NCI-H69 (cell line): Measurements from ENCODE around the gene SP100.
"Not testable (repeated sequence)": the region's sequence is repeated elsewhere in the genome, so short reads cannot be mapped to it uniquely, and the experiment has no call there.

Experiments used
- DNase-seq: peaks from one replicate; lab custom pipeline; 2025; lab: John Stamatoyannopoulos, UW

Gene SP100

GRCh38 chr2:230416061-230416721 lies at the start of gene SP100:
TSS of gene SP100 (plus strand) at chr2:230416201. CDS start at chr2:230416297, 96 bp downstream.
- DNase-seq = no peak

DNA sequence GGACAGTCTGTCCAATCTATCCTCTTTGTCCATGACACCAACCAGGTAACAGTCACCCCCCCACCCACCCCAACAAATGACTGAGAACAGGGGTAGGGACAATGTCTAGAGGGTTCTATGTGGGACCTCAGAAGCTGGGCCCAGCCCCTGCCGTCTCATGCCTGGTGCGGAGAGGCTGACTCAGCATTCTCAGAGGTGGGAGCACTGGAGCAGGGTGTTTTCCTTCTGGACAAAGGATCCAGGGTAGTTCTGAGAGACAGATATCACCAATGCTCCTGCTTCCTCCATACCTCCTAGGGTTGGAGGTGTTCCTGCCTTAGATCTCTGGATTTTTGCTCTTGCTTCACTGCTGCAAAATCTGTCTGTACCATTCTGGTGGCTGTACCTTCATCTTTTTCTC lies 33.9 kb upstream of the SP100 start:
- DNase-seq = no peak

- DNase-seq = no peak
Observed at GRCh38 chr2:230383453-230383852, 32.5 kb upstream of the SP100 start.

DNA sequence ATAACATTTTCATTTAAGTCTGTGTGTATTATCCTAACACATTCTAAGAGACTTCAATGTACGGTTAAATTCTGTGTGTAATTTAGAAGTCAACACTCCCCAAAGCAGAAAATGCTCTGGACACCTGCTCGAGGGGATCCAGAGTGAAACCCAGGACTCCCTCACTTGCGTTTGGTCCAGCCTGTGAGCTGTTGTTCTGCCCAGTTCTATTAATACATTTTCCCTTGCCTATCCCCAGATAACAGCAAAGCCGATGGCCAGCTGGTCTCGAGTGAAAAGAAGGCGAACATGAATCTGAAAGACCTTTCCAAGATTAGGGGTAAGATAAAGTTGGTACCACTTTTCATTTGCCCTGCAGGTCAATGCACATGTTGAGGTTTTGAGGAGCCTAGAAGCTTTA lies 31.0 kb upstream of the SP100 start:
- DNase-seq = no peak

GRCh38 chr2:230394301-230394700 lies 21.7 kb upstream of the SP100 start:
- DNase-seq = no peak

DNA sequence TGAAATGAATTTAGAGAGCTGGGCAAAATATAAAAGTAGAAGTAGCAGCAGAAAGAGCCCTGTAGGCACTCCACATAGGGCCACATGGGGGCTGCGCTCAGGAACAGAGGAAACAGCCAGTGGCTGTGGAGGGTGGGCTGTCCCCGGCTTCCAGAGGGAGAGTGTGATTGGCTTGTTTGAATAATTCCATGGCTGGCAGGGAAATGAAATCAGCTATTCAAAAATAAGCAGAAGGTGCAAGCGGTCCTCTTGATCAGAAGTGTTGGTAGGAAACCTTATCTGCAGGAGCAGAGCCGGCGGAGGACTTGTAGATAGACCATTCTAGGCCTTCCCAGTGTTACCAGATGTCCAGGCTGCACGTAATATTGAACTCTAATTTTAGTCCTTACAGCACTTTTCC lies 17.3 kb upstream of the SP100 start:
- DNase-seq = not testable (repeated sequence)

GRCh38 chr2:230400041-230400440 lies 16.0 kb upstream of the SP100 start:
- DNase-seq = no peak

DNA sequence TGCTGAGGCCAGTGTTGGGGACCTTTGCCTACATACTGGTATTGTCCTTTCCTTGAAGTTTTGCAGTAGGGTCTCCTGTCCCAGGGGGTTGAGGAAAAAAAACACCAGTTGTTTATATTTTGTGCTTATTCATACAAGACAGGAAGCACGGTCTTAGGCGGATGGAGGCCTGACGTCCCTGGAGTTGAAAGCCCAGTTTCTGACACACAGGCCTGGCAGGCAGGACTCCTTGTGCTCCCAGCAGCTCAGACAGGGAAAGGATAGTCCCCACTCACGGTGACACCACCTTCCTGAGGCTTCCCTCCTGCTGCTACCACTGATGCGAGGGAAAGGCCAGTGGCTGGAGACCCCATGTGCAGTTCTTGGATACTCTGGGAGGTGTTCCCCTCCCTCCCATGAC lies 15.5 kb upstream of the SP100 start:
- DNase-seq = no peak

GRCh38 chr2:230401026-230401425 lies 15.0 kb upstream of the SP100 start:
- DNase-seq = not testable (repeated sequence)

DNA sequence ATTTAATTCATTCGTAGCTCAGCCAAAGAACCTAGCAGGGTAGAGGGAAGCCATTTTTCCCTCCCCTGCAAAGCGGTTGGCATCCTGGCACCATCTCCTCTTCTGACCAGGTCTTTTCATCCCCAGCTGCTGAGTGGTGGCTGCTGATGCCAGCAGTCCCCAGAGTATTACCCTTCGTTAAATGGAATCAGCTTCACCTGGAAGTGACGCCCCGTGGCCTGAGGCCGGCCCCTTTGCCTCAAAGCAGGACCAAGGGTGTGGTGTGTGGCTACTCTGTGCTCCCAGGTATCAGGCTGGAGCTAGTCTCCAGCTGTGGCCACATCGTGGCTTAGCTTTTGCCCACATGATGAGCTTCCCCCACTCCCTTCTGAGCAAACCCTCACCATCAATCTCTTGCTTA lies 12.3 kb upstream of the SP100 start:
- no peak for DNase-seq

DNA sequence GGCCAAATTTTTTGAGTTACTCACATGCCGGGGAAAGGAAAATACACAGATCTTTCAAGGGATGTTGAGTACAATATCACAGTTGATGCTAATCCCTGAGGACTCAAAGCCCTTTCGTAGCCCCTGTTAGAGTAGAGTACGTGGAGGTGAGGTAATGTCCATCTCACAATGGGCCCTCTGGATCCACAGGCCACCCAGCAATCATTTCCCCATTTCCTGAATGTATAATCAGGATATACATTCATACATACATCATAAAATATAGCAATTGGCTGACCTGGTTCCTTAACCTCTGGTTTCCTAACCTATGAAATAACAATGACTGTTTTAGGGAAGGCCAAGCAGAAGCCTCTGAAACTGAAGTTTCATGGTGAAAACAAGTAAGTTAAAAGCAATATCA lies 10.2 kb upstream of the SP100 start:
- DNase-seq = no peak

- DNase-seq = no peak
Observed at GRCh38 chr2:230408244-230408842, 7.7 kb upstream of the SP100 start.

DNA sequence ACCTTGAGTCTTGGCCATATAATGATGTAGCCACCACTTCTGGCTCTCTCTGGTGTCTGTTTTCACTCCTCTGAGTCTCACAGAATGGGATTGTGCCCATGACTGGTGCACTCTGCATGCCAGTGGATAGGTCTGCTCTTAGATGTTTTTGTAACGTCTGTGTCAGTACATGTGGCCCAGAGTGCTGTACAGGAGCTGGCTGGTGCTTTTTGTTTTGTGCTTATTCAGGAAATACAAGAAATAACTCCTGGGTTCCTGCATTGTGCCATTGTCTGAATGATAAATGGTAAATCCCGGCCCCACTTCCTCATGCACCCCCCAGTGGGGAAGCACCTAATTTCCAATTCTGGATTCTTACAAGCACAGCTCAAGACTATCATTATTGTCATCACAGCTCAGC lies 6.7 kb upstream of the SP100 start:
- not testable (repeated sequence) for DNase-seq

DNA sequence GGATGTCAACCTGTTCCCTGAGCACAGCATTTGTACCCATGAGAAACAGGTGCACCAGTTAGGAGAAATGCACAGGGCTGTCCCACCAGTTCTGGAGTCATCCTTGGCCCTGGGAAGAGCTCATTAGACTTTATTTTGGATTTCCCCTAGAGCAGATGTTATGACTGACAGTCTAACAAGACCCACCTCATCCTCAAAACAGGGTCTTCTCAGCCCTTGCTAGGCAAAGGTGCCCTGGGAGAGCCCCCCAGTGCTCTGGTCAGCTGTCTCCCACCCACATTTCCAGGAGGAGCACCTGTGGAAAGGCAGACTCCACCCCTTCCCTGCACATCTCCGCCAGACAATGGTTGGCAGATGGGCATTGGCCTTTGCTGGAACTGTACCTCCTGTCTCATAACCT lies 5.7 kb upstream of the SP100 start:
- DNase-seq = no peak

DNA sequence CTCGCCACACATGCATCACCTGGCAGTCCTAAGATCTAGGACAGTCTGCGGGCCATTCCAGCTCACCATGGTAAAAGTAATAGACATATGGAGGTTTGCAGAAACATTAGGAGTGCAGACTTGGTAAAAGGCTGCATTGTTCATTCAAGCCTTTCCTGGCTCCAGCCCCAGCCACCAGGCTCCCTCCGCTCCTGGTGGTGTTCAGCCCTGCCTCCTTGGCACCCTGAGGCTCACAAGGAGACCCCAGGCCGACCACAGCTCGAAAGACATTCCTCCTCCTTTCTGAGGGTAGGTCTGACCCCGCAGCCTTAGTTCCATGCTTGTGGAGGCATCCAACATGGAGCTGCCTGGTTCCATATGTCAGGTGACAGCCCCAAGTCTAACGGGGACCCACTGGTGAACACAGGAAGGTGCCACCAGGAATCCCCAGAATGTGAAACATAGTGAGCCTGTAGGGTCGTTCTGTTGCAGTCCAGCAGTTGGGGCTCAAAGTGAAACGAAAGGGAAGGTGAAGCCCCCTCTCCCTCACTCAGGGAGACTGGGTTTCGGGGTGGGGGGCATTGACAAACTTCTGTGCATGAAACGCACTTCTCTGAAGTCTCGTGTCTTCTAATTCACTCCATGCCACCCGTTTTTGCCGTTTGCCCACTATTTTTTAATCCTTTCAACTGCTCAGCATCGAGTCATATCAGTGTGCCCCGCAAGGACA lies 5.0 kb upstream of the SP100 start:
- no peak for DNase-seq

DNA sequence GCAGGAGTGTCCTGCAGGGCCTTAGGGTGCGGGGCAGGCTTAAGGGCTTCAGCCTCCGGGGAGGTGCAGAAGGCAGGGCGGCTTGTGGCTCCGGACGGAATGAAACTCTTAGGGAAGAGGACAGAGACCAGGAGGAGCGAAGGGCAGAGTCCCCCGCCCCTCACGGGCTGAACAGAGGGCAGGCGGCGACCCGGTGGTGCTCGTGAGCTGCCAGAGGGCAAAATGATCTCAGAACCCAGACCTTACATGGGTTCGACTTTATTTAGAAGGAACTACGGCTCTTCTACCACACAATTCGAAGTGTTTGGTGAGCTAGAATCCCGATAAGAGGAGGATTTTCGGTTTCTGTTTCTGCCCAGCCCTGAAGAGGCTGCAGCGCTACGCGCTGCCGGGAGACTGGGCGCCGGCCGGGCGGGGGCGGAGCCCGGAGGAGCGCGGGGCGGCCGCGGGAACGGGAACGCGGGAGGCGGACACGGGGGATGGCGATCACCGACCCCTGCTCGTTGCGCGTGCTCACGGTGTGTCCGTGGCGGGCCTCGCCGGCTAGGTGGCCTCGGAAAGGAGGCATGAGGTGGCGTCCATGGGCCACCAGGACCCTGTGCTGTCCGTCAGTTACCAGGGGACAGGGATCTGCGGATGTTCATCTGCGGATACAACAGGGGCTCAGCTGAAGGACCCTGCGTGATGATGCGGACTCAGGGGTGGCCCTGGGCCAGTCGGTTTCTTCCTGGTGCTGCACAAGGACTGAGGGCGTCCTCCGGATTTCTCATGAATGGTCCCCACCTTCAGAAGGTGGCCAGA lies 4.2 kb upstream of the SP100 start:
- peak; percentile 12 for DNase-seq

DNA sequence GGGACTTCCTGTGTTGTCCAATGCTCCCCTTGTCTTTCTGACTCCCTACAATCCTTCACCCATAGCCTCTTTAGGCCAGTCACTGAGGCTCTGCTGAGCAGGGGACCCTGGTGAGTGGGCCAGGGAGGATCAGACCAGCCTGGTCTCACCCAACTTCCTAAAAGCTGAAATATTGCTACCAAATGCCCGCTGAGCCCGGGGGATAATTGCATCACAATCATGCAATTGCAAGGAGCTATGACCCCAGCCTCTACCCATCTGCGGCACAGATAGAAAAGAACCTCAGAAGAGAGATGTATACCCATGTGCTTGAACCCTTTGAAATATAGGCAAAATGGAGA lies 3.7 kb upstream of the SP100 start:
- DNase-seq = no peak

GRCh38 chr2:230412846-230413245 lies 3.2 kb upstream of the SP100 start:
- DNase-seq = no peak

DNA sequence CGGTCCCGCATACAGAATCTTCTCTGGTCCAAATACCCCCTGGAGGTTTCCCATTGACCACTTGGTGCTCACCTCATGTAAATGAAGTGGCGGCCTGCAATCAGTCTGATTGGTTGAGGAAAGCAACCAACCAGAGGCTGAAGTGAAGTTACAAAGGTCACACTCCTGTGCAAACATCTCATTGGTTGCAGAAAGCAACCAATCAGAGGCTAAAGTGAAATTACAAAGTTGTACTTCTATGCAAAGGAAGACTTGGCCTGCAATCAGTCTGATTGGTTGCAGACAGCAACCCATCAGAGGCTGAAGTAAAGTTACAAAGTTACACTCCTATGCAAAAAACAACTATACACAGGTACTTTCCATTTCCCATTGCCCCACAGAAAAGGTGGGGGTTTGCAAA lies 2.5 kb upstream of the SP100 start:
- DNase-seq = no peak

- DNase-seq = no peak
Observed at GRCh38 chr2:230414302-230414701, 1.7 kb upstream of the SP100 start.

DNA sequence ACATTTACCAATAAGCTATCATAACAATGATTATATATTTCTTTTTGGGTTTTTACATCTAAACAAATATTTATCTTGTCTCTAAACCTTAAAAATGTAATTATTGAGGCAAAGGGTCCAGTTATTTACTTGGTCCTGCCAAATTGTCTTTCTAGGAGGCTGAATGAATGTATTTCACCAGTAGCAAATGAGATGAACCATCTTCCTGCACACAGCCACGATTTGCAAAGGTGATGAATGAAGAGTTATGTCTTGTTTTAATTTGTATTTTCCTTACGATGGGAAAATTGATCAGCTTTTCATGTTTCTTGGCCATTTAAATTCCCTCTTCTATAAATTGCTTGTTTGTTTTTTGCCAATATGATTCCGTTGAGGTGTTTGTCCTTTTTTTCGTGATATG lies 1.4 kb downstream of the SP100 start:
- no peak for DNase-seq

GRCh38 chr2:230418341-230419016 lies 2.5 kb downstream of the SP100 start:
- no peak for DNase-seq
